Activated naive CD8-positive, alpha-beta T cell treated with anti-CD3 and anti-CD28 coated beads, Interleukin-2, amount 50 U/mL, for 24 hours (primary cell): Measurements from ENCODE around the gene GUCY1A1.

Source experiments
- ATAC-seq: fragments of 150-1000 bp; cut with Tn5 transposase; one replicate; pipeline ENCODE4 v1.10.0; 2021
- DNase-seq: peaks from one replicate; pipeline ENCODE4 v3.0.0; 2021
- H3K27ac Mint-ChIP-seq: one replicate; pipeline ENCODE4 v1.8.0; 2021; ENCODE audit warnings: mild to moderate bottlenecking, mixed read lengths
- H3K27me3 Mint-ChIP-seq: one replicate; pipeline ENCODE4 v1.8.0; 2021; ENCODE audit warnings: mixed read lengths
- H3K36me3 Mint-ChIP-seq: one replicate; pipeline ENCODE4 v1.8.0; 2021; ENCODE audit warnings: low read depth, mixed read lengths
- H3K4me1 Mint-ChIP-seq: one replicate; pipeline ENCODE4 v1.8.0; 2021; ENCODE audit warnings: mixed read lengths
- H3K4me3 Mint-ChIP-seq: one replicate; pipeline ENCODE4 v1.8.0; 2021; ENCODE audit warnings: mild to moderate bottlenecking, moderate library complexity, mixed read lengths
- H3K9me3 Mint-ChIP-seq: one replicate; pipeline ENCODE4 v1.8.0; 2021; ENCODE audit warnings: mixed read lengths

GUCY1A1 gene

DNA sequence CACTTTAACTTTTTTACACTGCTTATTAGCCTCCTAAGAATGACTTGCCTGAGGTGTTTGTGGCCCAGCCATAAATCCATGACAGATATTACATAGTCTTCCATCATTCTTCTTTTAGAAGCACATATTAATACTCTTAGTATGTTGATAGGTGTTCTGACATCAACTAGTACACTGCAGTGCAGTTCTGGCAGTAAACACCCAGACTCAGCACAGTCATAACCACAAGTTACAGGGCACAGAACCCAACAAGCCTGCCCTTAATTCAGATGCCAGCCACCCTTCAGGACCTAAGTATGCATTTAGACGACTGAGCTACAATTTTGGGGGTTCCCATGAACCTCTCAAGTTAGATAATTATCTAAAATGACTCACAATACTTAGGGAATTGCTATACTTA lies 55.7 kb downstream of the GUCY1A1 start:
- H3K27ac Mint-ChIP-seq: no peak overlapping the region
- H3K4me1 Mint-ChIP-seq: no peaks in the 10 kb centered on the region
- H3K9me3 Mint-ChIP-seq: no peaks in the 10 kb centered on the region
- ATAC-seq: no peak
- no peaks in the 10 kb centered on the region for H3K27me3 Mint-ChIP-seq
- H3K36me3 Mint-ChIP-seq: no peaks in the 10 kb centered on the region
- no peak overlapping the region for H3K4me3 Mint-ChIP-seq
- no peak for DNase-seq

DNA sequence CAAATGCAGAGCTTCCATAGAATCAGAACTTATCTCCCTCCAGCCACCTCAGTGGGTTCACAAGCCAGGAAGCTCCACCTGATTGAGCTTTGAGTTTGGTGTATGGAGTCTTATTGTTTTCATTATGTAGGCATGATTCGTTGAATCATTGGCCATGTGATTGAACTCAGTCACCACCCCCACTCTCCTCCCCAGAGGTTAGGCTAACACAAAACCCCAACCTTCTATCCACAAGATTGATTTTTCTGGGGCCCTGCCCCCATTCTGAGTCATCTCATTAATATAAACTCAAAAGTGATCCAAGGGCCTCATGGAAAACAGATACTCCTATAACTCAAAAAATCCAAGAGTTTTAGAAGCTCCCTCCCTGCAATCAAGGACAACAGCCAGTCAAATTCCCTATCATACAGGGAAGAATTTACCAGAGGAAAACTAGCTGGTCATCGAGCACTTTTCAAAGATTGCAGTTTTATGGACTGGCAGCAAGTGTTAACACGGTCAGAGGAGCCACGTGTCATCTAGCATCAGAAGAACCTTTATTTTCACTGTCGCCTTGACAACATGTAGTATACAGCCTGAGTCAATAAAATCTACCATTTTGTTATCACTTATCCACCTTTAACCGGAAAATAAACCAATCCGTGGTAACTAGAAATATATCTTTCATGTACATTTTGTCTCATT lies 56.3 kb downstream of the GUCY1A1 start:
- Mint-ChIP-seq H3K9me3 (no peaks in the 10 kb centered on the region), H3K27me3 (no peaks in the 10 kb centered on the region), H3K4me1 (no peaks in the 10 kb centered on the region), H3K4me3 (no peak overlapping the region), H3K36me3 (no peaks in the 10 kb centered on the region), H3K27ac (no peak overlapping the region)
- no peak for DNase-seq
- no peak for ATAC-seq

DNA sequence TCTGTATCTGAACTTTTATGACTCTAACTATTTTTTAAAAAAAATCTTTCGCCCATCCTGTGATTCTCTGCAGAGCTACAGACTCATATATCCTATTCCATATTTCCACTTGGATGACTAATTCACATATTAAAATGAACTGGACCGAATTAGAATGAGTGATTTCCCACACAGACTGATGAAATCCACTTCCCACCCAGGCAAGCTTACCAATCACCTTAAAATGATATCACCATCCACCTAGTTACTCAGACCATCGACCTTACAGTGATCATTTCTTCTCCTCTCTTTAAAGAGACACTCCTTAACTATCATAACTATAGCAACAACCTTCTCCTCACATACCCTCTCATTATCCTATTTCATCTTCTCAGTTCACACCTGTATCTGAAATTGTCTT lies 58.1 kb downstream of the GUCY1A1 start:
- Mint-ChIP-seq H3K36me3 (no peaks in the 10 kb centered on the region), H3K27me3 (no peaks in the 10 kb centered on the region), H3K4me1 (no peaks in the 10 kb centered on the region), H3K4me3 (no peak overlapping the region), H3K27ac (no peak overlapping the region), H3K9me3 (no peaks in the 10 kb centered on the region)
- no peak for DNase-seq
- ATAC-seq: no peak

DNA sequence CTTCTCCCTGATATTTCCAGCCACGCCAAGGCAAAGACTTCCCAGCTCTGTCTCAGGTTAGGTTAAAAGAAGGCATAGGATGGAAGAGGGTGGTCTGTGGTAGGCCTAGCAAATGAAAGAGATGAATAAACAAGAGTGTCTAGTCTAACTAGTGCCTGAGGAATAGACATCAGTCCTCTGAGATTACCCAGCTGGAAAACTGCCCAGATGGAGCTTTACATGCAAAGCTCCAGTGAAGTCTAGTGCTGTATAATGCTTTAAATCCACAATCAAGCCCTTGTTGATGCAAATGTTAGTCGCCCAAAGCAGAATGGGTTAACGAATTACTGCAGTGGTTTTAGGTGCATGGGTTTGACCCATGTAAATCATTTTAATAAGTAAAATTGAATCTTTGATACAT lies 67.4 kb downstream of the GUCY1A1 start:
- no peaks in the 10 kb centered on the region for H3K9me3 Mint-ChIP-seq
- no peak overlapping the region for H3K4me3 Mint-ChIP-seq
- H3K27me3 Mint-ChIP-seq: no peaks in the 10 kb centered on the region
- H3K27ac Mint-ChIP-seq: no peak overlapping the region
- ATAC-seq (no peak), DNase-seq (no peak)
- no peaks in the 10 kb centered on the region for H3K36me3 Mint-ChIP-seq
- no peaks in the 10 kb centered on the region for H3K4me1 Mint-ChIP-seq

DNA sequence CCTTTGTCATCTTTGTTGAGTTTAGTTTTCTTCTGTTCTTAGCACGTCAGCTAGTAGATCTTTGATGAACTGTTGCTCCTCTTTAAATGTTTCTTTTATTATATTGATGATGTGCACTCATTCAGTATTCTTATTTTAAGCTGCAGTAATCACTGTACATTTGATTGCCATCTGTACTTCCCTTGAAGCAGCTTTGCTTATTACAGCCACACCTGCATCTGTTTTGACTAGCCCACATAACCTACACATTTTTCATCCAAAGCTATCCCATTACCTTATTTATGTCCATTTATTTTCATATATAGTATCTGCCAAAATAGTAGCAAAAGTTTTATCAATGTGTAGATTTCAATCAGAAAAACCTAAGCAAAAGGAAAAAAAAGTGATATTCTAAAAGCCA lies 68.3 kb downstream of the GUCY1A1 start:
- ATAC-seq: no peak
- H3K36me3 Mint-ChIP-seq: no peaks in the 10 kb centered on the region
- no peak for DNase-seq
- H3K4me1 Mint-ChIP-seq: no peaks in the 10 kb centered on the region
- no peaks in the 10 kb centered on the region for H3K27me3 Mint-ChIP-seq
- H3K27ac Mint-ChIP-seq: no peak overlapping the region
- H3K4me3 Mint-ChIP-seq: no peak overlapping the region
- no peaks in the 10 kb centered on the region for H3K9me3 Mint-ChIP-seq

DNA sequence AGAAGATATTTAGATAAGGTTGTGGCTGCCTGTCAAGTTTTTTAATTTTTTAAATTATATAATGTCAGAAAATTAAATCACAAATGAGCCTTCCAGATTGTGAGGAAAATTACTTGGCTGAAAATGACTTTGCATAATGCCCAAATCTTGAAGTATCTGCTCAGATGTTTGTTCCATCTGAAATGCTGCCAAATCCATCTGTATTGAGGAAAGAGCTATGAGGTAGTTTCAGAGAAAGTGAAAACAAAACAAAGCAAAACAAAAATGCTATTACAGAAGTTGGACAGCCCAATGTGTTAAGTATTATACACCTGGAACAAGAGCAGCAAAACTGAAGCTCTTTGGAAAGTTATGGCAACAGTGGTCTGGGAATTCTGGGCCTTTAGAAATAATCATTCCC lies 68.8 kb downstream of the GUCY1A1 start:
- ATAC-seq (no peak), DNase-seq (no peak)
- Mint-ChIP-seq H3K36me3 (no peaks in the 10 kb centered on the region), H3K4me1 (no peaks in the 10 kb centered on the region), H3K27ac (no peak overlapping the region), H3K27me3 (no peaks in the 10 kb centered on the region), H3K4me3 (no peak overlapping the region), H3K9me3 (no peaks in the 10 kb centered on the region)

DNA sequence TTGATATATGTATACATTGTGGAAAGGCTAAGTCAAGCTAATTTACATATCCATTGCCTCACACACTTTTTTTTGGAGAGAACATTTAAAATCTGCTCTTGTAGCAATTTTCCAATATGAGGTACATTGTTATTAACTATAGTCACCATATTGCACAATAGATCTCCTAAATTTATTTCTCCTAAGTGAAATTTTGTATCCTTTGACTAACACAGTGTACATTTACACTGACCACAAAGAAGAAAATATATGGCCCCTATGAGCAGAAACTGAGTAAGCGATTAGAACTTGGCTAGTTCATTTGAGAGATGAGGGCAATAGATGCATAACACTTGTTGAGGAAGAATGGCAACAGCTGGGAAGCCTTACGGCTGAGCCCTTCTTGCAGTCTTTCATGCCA lies 71.9 kb downstream of the GUCY1A1 start:
- Mint-ChIP-seq H3K36me3 (no peaks in the 10 kb centered on the region), H3K4me3 (no peak overlapping the region), H3K4me1 (no peaks in the 10 kb centered on the region), H3K9me3 (no peaks in the 10 kb centered on the region), H3K27ac (no peak overlapping the region), H3K27me3 (no peaks in the 10 kb centered on the region)
- DNase-seq: no peak
- no peak for ATAC-seq

DNA sequence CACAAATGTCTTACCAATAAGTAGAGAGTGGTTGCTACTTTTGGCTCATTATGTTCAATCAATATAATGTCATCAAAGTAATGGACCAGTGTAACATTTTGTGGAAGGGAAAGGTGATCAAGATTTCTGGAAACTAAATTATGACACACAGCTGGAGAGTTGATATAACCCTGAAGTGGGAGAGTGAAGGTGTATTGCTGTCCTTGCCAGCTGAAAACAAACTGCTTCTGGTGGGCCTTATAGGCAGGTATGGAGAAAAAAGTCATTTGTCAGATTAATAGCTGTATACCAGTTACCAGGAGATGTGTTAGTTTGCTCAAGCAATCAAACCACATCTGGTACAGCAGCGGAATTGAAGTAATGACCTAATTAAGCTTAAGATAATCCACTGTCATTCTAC lies 74.9 kb downstream of the GUCY1A1 start:
- Mint-ChIP-seq H3K9me3 (no peaks in the 10 kb centered on the region), H3K4me3 (no peak overlapping the region), H3K27me3 (no peaks in the 10 kb centered on the region), H3K4me1 (no peaks in the 10 kb centered on the region), H3K27ac (no peak overlapping the region), H3K36me3 (no peaks in the 10 kb centered on the region)
- DNase-seq: no peak
- no peak for ATAC-seq

DNA sequence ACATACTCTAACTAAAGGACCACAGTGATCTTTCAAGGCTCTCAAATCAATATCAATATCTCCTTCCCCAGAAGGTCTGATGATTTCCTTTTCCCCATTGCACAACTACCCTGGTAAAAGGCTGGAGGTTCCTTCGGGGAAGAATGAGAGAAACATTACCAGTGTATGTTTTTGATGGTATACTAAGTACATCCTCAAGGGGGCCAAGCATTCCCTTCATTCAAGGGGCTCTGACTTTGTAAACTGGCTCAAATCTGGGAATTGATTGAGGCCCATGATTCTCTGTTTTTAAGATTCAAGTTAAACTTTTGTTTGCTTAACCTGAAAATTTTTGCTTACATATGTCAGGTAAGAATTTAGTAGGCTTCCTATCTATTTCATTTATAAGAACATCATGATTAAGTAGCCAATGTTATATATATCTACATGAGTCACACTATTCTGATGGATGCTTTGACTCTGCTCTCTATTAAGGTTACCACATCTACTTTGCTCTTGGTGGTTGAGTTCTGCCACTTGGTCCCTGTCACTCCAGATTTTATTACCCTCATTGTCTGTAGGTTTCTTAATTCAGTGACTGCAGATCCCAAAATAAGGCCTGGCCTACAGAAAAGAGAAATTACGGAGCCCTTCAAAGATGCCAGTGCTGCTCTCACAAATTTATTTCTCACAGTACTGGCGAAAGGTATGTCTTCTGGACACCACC lies 75.8 kb downstream of the GUCY1A1 start:
- ATAC-seq (no peak), DNase-seq (no peak)
- Mint-ChIP-seq H3K36me3 (no peaks in the 10 kb centered on the region), H3K9me3 (no peaks in the 10 kb centered on the region), H3K4me3 (no peak overlapping the region), H3K27ac (no peak overlapping the region), H3K4me1 (no peaks in the 10 kb centered on the region), H3K27me3 (no peaks in the 10 kb centered on the region)

DNA sequence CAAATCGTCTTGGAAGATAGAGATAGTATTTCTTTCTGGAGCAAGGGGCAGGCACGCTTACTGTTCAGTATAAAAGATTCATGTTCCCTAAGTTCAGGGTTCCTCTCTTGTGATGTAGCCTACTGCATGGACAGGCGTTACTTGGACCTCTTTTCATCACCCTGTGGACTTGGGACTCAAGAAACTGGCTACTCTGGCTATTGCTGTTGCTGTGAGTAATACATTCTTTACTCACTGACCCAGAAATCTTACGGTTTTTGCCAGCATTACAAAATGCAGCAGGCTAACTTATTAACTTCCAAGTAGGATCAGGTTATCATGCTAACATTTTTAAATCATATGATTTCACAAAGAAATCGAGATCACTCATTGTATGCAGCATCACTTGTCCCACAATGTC lies 79.3 kb downstream of the GUCY1A1 start:
- no peaks in the 10 kb centered on the region for H3K4me1 Mint-ChIP-seq
- no peaks in the 10 kb centered on the region for H3K9me3 Mint-ChIP-seq
- H3K27me3 Mint-ChIP-seq: no peaks in the 10 kb centered on the region
- ATAC-seq: no peak
- H3K36me3 Mint-ChIP-seq: no peaks in the 10 kb centered on the region
- H3K27ac Mint-ChIP-seq: no peak overlapping the region
- H3K4me3 Mint-ChIP-seq: no peak overlapping the region
- DNase-seq: no peak

DNA sequence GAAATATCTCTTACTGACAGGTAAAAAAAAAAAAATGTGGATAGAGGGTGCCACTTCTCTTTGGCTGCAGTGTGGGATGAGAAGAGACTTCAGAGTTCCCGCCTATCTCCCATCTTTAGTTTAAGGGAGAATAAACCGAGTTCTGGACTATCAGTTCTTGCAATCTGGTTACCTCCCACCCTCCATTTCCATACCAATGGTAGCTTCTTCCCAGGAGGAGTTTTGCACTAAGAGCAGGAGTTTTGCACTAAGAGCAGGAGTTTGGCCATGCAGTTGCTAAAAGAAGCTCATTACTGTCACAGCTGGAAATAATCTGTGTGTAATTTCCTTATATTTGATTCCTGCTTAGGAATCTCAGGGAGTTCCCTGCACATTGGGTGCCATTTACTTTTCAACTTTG lies 81.4 kb downstream of the GUCY1A1 start:
- Mint-ChIP-seq H3K27me3 (no peaks in the 10 kb centered on the region), H3K4me3 (no peak overlapping the region), H3K9me3 (no peaks in the 10 kb centered on the region), H3K4me1 (peaks cover 2% of the 10 kb centered on the region), H3K36me3 (no peaks in the 10 kb centered on the region), H3K27ac (no peak overlapping the region)
- DNase-seq (no peak), ATAC-seq (no peak)

DNA sequence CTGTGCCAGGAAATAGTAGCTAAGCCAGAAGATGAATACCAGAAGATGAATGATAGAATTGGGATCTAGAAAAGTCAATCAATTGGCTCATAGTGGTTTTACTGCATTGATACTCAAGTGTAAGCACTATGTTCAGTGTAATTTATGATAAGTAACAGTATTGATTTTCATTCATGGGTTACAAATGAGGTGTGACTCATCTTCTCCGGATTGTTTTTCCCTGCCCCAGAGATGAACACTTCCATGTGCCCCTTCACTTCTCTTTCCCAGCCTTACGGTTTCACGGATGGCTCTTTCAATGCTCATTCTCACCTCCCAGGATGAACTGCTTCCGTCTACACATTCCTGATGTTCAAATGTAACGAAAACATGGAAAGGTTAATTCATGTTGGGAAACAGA lies 82.4 kb downstream of the GUCY1A1 start:
- Mint-ChIP-seq H3K4me1 (peaks cover 2% of the 10 kb centered on the region), H3K27ac (no peak overlapping the region), H3K9me3 (no peaks in the 10 kb centered on the region), H3K36me3 (no peaks in the 10 kb centered on the region), H3K27me3 (no peaks in the 10 kb centered on the region), H3K4me3 (no peak overlapping the region)
- no peak for ATAC-seq
- DNase-seq: no peak

DNA sequence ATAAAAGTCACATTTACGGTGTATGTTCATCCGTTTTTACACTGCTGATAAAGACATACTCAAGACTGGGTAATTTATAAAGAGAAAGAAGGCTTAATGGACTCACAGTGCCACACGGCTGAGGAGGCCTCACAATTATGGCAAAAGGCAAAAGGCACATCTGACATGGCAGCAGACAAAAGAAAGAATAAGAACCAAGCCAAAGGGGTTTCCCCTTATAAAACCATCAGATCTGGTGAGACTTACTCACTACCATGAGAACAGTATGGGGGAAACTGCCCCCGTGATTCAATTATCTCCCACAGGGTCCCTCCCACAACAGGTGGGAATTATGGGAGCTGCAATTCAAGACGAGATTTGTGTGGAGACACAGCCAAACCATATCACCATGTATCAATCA lies 84.9 kb downstream of the GUCY1A1 start:
- H3K36me3 Mint-ChIP-seq: no peaks in the 10 kb centered on the region
- no peak overlapping the region for H3K4me3 Mint-ChIP-seq
- DNase-seq (no peak), ATAC-seq (no peak)
- H3K27me3 Mint-ChIP-seq: peaks cover 2% of the 10 kb centered on the region
- no peak overlapping the region for H3K27ac Mint-ChIP-seq
- H3K4me1 Mint-ChIP-seq: peaks cover 2% of the 10 kb centered on the region
- H3K9me3 Mint-ChIP-seq: no peaks in the 10 kb centered on the region

DNA sequence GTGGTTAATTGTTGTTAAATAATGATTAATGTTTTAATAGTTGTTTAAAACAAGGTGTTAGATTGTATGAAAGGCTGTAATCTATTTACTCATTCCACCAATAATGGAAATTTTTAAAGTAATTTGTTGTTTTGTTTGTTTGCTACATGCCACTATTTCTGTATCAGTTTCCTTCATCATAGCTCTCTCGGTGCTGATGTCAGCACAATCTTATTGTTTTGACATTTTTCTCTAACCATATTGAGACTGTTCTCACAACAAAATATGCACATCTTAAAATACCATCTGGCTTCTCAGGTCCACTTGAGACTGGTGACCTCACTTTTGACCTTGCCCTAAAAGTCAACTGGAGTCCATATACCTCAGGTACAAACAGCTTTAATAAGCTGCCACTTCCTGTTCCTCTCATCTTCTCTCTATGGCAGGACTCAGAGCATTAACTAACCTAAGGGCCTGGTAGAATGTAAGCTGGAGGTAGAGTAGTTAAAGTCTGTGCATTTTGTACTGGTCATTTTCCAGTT lies 91.2 kb downstream of the GUCY1A1 start:
- Mint-ChIP-seq H3K36me3 (no peaks in the 10 kb centered on the region), H3K27ac (no peak overlapping the region), H3K27me3 (peaks cover 32% of the 10 kb centered on the region), H3K9me3 (peaks cover 3% of the 10 kb centered on the region), H3K4me1 (peaks cover 6% of the 10 kb centered on the region), H3K4me3 (no peak overlapping the region)
- DNase-seq: no peak
- no peak for ATAC-seq

DNA sequence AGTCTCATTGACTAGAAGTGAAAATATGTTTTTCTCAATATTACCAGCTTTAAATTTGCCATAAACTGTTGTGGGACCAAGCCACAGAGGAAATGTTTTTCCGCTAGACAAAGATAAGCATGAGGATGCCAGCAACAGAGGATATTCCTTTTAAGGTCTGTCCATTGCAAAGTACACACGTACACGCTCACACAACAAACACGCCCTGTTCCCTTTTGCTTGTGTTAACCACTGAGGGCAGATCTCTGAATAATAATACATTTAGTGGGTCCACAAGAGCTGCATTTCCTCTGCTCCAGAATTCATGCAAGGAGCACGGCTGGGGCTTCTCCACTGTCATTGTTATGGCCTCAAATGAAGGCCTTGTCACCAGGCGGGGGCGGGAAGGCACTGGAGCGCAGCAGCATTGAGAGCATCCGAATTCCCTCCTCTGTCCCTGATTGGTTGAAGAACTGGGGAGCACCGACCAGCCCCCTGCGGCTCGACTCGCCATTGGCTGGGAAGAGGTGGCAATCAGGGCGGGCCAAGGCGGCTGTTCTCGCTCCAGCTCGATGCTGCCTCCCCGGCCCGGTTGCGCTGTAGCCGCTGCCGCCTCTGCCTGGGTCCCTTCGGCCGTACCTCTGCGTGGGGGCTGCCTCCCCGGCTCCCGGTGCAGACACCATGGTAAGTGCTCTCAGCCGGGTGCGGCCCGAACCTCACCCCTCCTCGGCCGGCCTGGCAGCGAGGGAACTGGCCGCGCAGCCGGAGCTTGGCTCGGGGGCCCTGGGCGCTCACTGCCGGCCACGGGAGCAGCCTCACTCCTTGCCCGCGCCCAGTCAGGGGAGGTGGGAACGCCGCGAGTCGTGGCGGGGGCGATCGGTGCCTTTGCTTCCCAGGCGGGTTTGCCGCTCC lies 92.1 kb downstream of the GUCY1A1 start, which contains the start of gene GUCY1B1:
Gene GUCY1B1 (plus strand): TSS at position 541 of the 891 bp plus-strand sequence. CDS start 120 bp downstream, at position 661.
- no peaks in the 10 kb centered on the region for H3K36me3 Mint-ChIP-seq
- H3K27ac Mint-ChIP-seq: no peak within 1 kb of the TSS
- H3K4me1 Mint-ChIP-seq: peaks cover 6% of the 10 kb centered on the region
- peaks cover 3% of the 10 kb centered on the region for H3K9me3 Mint-ChIP-seq
- peaks cover 34% of the 10 kb centered on the region for H3K27me3 Mint-ChIP-seq
- DNase-seq: peak; percentile 72
- H3K4me3 Mint-ChIP-seq: peak within 1 kb of the TSS; percentile 40
- peak; percentile 94 for ATAC-seq
